HG02885 (cell line): Measurements from ENCODE around the gene NPAS3.

ENCODE experiments used
- ATAC-seq: cut with Tn5 transposase; IDR thresholded peaks from one replicate; pipeline ENCODE4 v1.9.1; 2021; ENCODE audit warnings: mild to moderate bottlenecking; ENCODE audit not compliant: unreplicated experiment, poor library complexity

Gene NPAS3

GRCh38 chr14:33711811-33712216 is 773.1 kb downstream of the NPAS3 start:
- no peak for ATAC-seq

GRCh38 chr14:33714527-33715226 is 776.0 kb downstream of the NPAS3 start:
- ATAC-seq, result no peak

DNA sequence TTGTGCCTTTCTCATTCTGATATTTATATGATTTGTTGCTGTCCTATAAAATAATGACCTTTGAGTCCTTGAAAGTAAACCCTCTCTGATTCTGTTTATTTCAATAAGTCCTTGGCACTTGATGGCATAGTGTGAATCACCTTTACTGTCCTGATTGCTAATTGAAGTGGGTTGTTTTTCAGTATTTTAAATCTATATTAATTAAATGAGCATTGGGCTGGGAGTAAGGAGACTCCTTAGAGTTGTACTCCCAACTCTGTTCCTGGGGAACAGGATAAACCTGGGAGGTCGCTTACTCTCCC is 776.5 kb downstream of the NPAS3 start:
- ATAC-seq, result no peak

DNA sequence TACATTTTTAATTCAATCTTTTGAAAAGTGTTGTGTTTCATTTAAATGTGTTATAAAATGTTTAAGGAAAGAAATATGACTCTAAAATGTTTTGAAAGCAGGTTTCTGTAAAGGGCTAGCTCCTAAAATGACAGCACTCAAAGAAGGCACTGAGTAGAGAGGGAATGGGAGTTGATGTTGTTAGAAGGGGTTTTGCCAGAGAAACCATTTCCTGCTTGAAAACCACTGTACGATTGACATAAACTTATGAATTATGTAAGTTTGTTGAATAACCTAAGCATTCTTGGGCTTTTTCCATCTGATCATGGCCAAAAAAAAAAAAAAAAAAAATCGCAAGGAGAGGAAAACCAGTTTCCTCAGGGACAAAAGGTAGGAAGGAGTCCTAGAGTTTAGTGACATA is 778.2 kb downstream of the NPAS3 start:
- ATAC-seq, result no peak

DNA sequence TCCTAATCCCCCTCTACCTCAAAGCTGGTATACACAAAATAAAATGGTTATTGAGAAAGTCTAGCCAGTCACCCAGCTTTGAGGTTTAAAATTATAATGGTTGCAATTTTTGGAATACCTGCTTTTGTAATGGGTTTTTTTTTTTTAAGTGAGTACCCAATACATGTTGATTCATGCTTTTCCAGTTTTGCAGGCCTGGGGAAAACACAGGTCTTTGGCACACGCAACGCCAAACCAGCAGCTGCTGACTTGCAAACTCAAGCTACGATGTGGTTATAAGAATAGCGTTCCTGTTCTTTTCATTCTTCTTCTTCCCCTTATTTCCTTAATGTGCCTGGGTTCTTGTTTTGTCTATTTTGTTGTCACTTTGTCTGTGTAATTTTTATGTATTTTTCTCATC is 779.2 kb downstream of the NPAS3 start:
- ATAC-seq, result no peak

- ATAC-seq, result no peak
Observed at GRCh38 chr14:33720284-33720787, 781.7 kb downstream of the NPAS3 start.

DNA sequence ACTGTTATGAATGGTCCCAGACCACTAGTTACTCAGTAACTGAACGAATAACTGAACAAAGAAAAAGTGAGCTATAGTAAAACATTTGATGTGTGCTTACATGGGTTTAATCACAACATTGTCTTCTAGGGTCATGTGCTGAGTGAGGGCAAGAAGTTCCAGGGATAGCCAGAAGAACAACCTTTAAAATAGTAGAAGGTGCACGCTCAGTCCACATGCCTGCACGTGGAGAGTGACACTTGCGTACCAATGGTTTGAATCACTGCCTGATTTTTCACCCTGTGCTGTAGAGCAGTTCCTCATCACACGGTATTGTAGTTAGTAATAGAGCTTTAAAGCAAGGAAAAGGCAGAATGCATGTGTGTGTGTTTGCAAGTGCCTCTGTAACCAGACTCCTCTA is 788.0 kb downstream of the NPAS3 start:
- no peak for ATAC-seq

DNA sequence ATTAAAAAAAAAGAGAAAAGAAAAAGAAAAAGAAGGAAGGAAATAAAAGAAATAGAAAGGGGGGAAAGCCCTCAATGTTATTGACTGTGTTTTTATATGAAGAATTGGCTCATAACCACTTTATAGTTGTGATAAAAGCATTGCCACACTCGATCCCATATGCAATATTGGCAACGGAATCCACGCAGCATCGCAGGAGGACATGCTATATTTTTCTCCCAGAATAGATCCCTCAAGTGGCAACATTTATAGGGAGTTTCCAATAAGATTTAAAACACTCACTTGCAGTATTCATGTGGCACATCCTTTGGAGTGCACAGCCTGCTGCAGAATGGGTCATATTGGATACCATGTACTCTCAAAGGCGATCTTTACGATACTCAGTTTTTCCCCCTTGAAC is 788.9 kb downstream of the NPAS3 start:
- ATAC-seq, result no peak

DNA sequence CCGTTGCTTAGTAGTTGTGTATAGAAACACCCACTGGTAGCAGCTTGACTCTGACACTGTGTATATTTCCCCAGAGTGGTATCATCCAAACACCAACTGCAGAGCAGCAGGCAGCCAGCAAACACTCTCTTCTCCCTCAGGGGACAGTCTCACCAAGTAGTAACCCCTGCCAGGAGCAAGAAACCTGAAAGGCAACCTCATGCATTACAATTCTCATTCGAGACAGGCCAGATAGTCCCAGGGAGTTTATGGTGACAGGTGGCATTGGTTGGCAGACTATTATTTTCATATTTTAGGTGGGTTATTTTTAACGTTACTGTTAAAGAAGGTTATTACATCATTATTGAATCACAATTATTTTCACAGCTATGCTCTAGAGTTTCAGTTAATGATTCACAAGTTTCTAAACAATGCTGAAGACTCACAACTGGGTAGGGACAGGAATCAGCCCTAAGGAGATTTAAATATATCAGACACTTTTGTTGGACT is 789.4 kb downstream of the NPAS3 start:
- ATAC-seq, result no peak

GRCh38 chr14:33730156-33730555 is 791.5 kb downstream of the NPAS3 start:
- no peak for ATAC-seq

DNA sequence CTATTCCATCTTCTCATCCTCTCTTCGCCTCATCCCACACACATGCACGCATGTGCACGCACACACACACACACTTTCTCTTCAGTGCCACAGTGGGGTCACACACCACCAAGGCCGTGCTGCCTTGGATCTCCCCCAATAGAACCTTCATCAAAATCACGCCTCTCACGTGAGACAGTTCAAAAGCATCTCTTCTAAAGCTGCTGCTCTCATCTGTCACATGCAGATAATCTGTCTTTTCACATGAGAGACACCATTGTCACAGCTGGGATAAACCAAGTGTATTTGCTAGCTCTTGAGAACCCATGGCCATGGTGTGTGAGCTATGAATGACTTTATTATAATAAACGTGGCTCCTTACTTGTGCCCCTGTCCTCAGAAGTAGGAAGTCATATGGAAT is 793.5 kb downstream of the NPAS3 start:
- ATAC-seq, result no peak

- no peak for ATAC-seq
Observed at GRCh38 chr14:33733310-33733709, 794.6 kb downstream of the NPAS3 start.

- no peak for ATAC-seq
Observed at GRCh38 chr14:33733721-33734120, 795.0 kb downstream of the NPAS3 start.

- ATAC-seq, result no peak
Observed at GRCh38 chr14:33734387-33734786, 795.7 kb downstream of the NPAS3 start.

GRCh38 chr14:33736299-33736825 is 797.7 kb downstream of the NPAS3 start:
- ATAC-seq, result no peak

DNA sequence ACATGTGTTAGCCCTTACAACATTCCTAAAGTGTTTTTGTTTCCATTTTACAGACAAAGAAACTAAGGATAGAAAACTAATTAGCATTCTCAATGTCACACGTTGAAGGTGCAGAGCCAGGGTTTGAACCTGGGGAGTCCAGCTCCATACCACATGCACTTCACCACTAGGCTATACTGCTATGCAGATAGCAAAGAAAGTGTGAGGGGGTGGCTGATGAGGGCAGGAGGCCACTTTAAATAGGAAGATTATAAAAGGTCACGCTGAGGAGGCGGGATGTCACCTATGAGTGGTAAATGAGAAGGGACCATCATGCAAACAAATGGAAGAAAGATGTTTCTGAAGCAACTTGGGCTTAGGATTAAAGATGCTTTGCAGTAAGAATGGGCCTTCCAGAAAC is 798.3 kb downstream of the NPAS3 start:
- no peak for ATAC-seq

DNA sequence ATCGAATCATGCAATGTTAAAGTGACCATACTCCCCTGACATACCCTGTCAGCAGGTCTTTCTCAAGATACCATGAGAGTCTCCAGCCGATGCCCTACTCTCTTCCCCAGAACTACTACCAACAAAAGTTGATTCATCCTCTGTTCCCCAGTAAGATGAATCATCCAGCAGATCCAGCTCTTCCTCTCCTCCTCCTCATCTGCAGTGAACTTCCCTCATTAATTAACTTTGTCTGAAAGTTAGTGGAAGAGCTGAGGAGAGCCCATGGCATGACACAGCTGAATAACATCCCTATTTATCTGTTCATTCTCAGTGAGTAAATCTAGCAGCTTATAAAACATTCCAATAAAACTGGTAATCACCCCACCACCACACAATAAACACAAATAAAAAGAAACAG is 798.8 kb downstream of the NPAS3 start:
- ATAC-seq, result no peak

DNA sequence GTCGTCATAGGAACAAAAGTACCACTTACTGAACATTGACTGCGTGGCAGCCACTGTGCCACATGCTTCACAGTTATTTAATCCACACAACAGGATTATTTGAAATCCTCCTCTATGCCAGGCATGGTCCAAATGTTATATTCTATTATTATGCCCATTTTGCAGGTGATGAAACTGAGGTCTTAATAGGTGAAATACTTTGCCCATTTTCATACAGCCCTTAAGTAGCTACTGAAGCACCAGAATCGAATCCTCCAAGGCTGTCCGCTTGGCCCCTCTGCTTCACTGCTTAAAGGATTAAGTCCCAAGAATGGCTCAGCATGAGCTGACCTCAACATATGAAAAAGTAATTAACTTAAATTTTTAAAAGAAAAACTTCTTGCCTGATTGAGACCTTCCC is 799.4 kb downstream of the NPAS3 start:
- no peak for ATAC-seq

DNA sequence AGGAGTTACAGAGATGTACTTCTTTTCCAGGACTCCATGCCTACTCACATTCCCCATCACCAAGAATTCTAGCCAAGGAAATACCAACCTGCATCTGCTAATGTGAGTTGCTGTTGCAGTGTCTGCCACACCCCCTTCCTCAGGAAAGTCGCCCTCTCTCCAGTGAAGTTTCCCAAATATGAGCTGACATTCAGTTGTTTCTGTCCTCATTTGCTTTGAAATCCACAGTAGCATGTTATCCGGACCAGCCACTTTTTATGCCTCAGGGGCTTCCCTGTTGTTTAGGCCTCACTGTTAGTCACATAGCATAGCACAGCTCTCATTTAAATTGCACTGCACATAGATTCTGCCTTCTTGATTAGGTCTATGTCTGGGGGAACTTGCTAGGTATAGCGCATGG is 799.8 kb downstream of the NPAS3 start:
- ATAC-seq, result no peak

- no peak for ATAC-seq
Observed at GRCh38 chr14:33740531-33740930, 801.9 kb downstream of the NPAS3 start.

DNA sequence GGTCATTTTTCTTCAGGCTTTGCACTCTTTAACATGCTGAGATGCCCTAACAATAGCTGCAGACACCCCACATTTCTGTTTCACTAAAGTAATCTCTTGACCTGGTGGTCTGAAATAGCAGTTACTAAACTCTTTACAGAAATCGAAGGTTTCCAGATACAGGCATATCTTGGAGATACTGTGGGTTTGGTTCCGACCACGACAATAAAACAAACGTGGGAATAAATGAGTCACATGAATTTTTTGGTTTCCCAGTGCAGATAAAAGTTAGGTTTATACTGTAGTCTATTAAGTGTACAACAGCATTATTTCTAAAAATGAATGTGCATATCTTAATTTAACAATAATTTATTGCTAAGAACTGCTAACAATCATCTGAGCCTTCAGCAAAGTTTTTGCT is 803.5 kb downstream of the NPAS3 start:
- ATAC-seq, result no peak

DNA sequence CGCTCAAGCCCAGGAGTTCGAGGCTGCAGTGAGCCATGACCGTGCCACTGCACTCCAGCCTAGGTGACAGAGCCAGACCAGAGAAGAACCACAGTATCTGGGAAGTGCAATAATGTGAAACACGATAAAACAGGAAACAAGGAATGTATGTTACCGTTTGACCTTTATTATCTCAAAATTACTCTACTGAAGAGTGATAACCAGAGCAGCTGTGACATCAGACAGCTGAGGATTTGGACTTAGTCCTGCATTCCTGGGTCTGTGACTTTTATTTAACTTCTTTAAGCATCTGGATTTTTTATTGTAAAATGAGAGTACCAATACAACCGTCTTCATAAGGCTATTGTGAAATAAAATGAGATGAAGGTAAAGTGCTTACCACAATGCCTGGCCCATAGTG is 806.5 kb downstream of the NPAS3 start:
- no peak for ATAC-seq
